Endothelial cell of umbilical vein (primary cell): Measurements from ENCODE around the gene FUT7. TPM values are rescaled to one million over a fixed set of nuclear protein-coding genes. Genes with fewer than 3 reads are reported as not detected.

ENCODE experiments used
- BruUV-seq: library from RNA; stranded (reverse); fragments of 400-500 nt; replicated peaks from 2 replicates; lab custom pipeline; 2021; lab: Mats Ljungman, UMichigan
- CTCF ChIA-PET: fragments of 300-600, 350-600 bp; sonication (Branson Sonifier 250); formaldehyde crosslinking; loops from one replicate; lab custom pipeline; 2021; ENCODE audit warnings: antibody characterized with exemption, inconsistent platforms; lab: Charles Lee
- POLR2A ChIA-PET: fragments of 300-600, 350-600 bp; sonication (Branson Sonifier 250); formaldehyde crosslinking; loops from one replicate; lab custom pipeline; 2021; ENCODE audit warnings: antibody characterized with exemption, inconsistent platforms; lab: Charles Lee
- DNase-seq: peaks from one replicate; pipeline ENCODE4 v3.0.0-alpha.2; 2011; ENCODE audit warnings: low read depth, low spot score
- FAIRE-seq: peaks from 2 replicates; lab custom pipeline; 2011; peaks lifted over from hg19 to GRCh38; lab: Jason Lieb, UNC
- H2AFZ ChIP-seq: 2 replicates; pipeline ENCODE4 v1.6.0; 2012; ENCODE audit warnings: low read depth, low read length, control low read depth, inconsistent platforms
- H3K27ac ChIP-seq: 2 replicates; pipeline ENCODE4 v1.5.1; 2011; ENCODE audit warnings: low read depth, mild to moderate bottlenecking, control low read depth, low read length, moderate library complexity; ENCODE audit not compliant: insufficient read depth
- H3K27me3 ChIP-seq, 2 experiments: 2 replicates each; pipeline versions ENCODE4 v1.6.0 to v1.6.1; 2011; ENCODE audit warnings: low read length in 2 of 2, mixed read lengths in 1 of 2; ENCODE audit not compliant: control insufficient read depth in 2 of 2, insufficient read depth in 2 of 2
- H3K36me3 ChIP-seq, 2 experiments: 2 replicates in 1 of 2; 3 replicates in 1 of 2; pipeline ENCODE4 v1.5.1; 2011; ENCODE audit warnings: low read length in 2 of 2, mild to moderate bottlenecking in 1 of 2, moderate library complexity in 1 of 2; ENCODE audit not compliant: control insufficient read depth in 2 of 2, insufficient read depth in 2 of 2; ENCODE audit errors: extremely low read depth in 1 of 2
- H3K4me1 ChIP-seq: 3 replicates; pipeline ENCODE4 v1.5.1; 2011; ENCODE audit warnings: mild to moderate bottlenecking, low read length; ENCODE audit not compliant: control insufficient read depth, insufficient read depth; ENCODE audit errors: extremely low read depth
- H3K4me2 ChIP-seq: 2 replicates; pipeline ENCODE4 v1.6.1; 2011; ENCODE audit warnings: low read length, control low read depth, mixed read lengths; ENCODE audit not compliant: insufficient read depth
- H3K4me3 ChIP-seq, 3 experiments: fragments of 200-600 bp in 1 of 3; sonication (generic), shearing (Covaris generic) in 1 of 3; replicated peaks in 1 of 3; 2 replicates each; pipeline ENCODE4 v1.5.1; 2011 to 2016; ENCODE audit warnings: control low read depth in 3 of 3, low read length in 3 of 3, mild to moderate bottlenecking in 2 of 3, inconsistent platforms in 1 of 3, low read depth in 1 of 3, moderate library complexity in 1 of 3; ENCODE audit not compliant: insufficient read depth in 1 of 3
- H3K79me2 ChIP-seq: 2 replicates; pipeline ENCODE4 v1.6.0; 2012; ENCODE audit warnings: low read length, inconsistent platforms; ENCODE audit not compliant: control insufficient read depth, insufficient read depth
- H3K9ac ChIP-seq: replicated peaks from 2 replicates; pipeline ENCODE3; 2011; ENCODE audit warnings: low read length, control low read depth; ENCODE audit not compliant: insufficient read depth; ENCODE audit errors: extremely low read depth
- H3K9me1 ChIP-seq: replicated peaks from 3 replicates; pipeline ENCODE4 v1.6.0; 2011; ENCODE audit warnings: mild to moderate bottlenecking, low read length; ENCODE audit not compliant: control insufficient read depth, insufficient read depth; ENCODE audit errors: extremely low read depth
- H3K9me3 ChIP-seq: replicated peaks from 2 replicates; pipeline ENCODE4 v1.5.1; 2012; ENCODE audit warnings: low read length, inconsistent platforms; ENCODE audit not compliant: control insufficient read depth, insufficient read depth
- H4K20me1 ChIP-seq: replicated peaks from 2 replicates; pipeline ENCODE3; 2011; ENCODE audit warnings: mild to moderate bottlenecking, low read length; ENCODE audit not compliant: control insufficient read depth, insufficient read depth; ENCODE audit errors: extremely low read depth
- MYC ChIP-seq: IDR thresholded peaks from one replicate; pipeline ENCODE4 v1.6.1; 2011; ENCODE audit warnings: mild to moderate bottlenecking, low read depth, low read length
- dilution Hi-C: fragments of 300-500 bp; cut with MboI; formaldehyde crosslinking; loops from one replicate; pipeline ENCODE4 v1.15.0; 2019; ENCODE audit warnings: low sequenced_read_pairs; ENCODE audit not compliant: extremely low pct_ligation_motif_present
- intact Hi-C: fragments of 100-400 bp; cut with micrococcal nuclease; formaldehyde crosslinking; loops from one replicate; pipeline ENCODE4 v1.10.0; 2022
- polyA plus RNA-seq, 4 experiments: library from polyadenylated mRNA; depleted of rRNA in 3 of 4; stranded (reverse) in 3 of 4; unstranded in 1 of 4; fragments of >200 nt; gene quantifications; 2 replicates each; pipeline versions ENCODE4 v1.2.1 to v1.2.3, GENCODE V29; 2011 to 2012; ENCODE audit warnings: missing spikeins in 1 of 4
- total RNA-seq: library from RNA; stranded (reverse); gene quantifications from 2 replicates; pipeline ENCODE4 v1.2.3, GENCODE V29; 2021
- TF ChIP-seq, protein P1 (sequence below), 2 donors: IDR thresholded peaks; 1 replicate in 1 of 2; 2 replicates in 1 of 2; pipeline ENCODE4 v1.5.1; 2011; ENCODE audit warnings: low read length in 2 of 2, mild to moderate bottlenecking in 2 of 2, moderate library complexity in 2 of 2, control low read depth in 1 of 2, inconsistent platforms in 1 of 2, low read depth in 1 of 2; ENCODE audit not compliant: insufficient read depth in 1 of 2; ENCODE audit errors: extremely low read depth in 1 of 2

Gene FUT7
- total and polyA plus RNA-seq, 2 donors (not counting 3 experiments of a cell fraction or from before 2014, with no cell fraction given), result not detected

DNA sequence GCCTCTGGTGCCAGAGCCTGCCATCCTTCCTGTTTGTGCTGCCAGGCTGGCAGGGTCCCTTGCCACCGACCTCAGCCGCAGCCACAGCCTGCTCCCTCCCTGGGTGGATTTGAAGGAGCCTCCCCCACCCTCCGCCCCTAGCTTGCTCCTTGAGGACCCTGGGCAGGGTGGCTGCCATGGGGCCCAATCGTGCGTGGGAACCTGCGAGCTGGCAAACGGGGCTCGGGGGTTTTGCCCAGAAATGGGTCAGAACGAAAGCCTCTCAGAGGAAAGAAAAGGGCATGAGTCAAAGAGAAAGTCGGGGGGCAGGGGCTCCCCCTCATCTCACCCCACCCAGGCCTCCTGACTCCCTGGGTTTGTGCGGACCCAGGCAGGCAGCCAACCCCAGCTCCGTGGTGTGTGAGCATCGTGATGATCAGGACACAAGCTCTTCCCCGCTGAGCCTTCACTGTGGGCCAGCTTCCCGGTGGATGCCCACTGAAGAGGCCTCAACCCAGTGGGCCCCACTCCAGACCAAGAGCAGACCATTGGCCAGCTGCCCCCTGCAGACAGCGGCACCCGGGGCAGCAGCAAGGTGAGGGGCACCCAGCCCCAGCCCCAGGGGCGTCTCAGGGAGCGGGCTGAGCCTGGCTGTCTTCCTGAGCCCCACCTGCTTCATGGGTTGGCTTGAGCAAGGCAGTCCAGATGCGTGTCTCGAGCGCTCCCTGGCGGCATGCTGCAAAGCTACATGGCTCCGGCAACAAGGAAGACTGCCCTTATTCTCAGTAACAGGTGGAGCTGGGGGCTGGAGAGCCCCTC lies 3.0 kb upstream of the FUT7 start:
- POLR2A ChIA-PET, result interaction anchor here (0.6 kb wide), 2 partner anchors 34 to 106 kb away, joined by 3 to 5 read pairs; no protein-coding TSS in a partner anchor
- CTCF ChIA-PET, result interaction anchor here (0.6 to 4.3 kb wide), 45 partner anchors 8 to 269 kb away, joined by 3 to 111 read pairs (median 4); partner anchors contain the start of genes AJM1, CLIC3, FBXW5 and MAN1B1

More for the DNA sequence above, 3.0 kb upstream of the FUT7 start:
- Histone ChIP-seq H3K4me3 (no peak overlapping the region), H3K27ac (no peak overlapping the region), H3K4me1 (no peaks in the 10 kb centered on the region), H3K4me2 (no peak overlapping the region), H3K36me3 (peaks cover 0 to 13% of the 10 kb centered on the region in 2 experiments), H2AFZ (no peak overlapping the region), H3K79me2 (no peaks in the 10 kb centered on the region), H4K20me1 (no peaks in the 10 kb centered on the region), H3K9me3 (no peaks in the 10 kb centered on the region), H3K27me3 (no peaks in the 10 kb centered on the region), H3K9ac (no peak overlapping the region), H3K9me1 (no peaks in the 10 kb centered on the region)
- dilution Hi-C loops, result no loop called here
- BruUV-seq, result no TSS peak
- TF ChIP-seq, protein P1, sequence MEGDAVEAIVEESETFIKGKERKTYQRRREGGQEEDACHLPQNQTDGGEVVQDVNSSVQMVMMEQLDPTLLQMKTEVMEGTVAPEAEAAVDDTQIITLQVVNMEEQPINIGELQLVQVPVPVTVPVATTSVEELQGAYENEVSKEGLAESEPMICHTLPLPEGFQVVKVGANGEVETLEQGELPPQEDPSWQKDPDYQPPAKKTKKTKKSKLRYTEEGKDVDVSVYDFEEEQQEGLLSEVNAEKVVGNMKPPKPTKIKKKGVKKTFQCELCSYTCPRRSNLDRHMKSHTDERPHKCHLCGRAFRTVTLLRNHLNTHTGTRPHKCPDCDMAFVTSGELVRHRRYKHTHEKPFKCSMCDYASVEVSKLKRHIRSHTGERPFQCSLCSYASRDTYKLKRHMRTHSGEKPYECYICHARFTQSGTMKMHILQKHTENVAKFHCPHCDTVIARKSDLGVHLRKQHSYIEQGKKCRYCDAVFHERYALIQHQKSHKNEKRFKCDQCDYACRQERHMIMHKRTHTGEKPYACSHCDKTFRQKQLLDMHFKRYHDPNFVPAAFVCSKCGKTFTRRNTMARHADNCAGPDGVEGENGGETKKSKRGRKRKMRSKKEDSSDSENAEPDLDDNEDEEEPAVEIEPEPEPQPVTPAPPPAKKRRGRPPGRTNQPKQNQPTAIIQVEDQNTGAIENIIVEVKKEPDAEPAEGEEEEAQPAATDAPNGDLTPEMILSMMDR (IDR thresholded peaks at IDR 0.05; ENCODE audit: extremely low read depth in 1 of 2, insufficient read depth in 1 of 2, low read depth in 1 of 2, low read length in 2 of 2), result peak; percentile 91 to 97
- TF ChIP-seq MYC, result no peak
- intact Hi-C loops, result loop anchor here (1.0 to 2.0 kb wide), 4 partner anchors 87 to 248 kb away; partner anchors contain the start of genes AJM1 and TMEM141
- FAIRE-seq (peak; percentile 99), DNase-seq (peak; percentile 82)
